GM23338 (cell line): ENCODE measurements around the gene DUSP11. TPM values are rescaled to one million over a fixed set of nuclear protein-coding genes. Genes with fewer than 3 reads are reported as not detected.

Experiments used
- ATAC-seq: fragments of 200-7000 bp; cut with Tn5 transposase; 3 replicates; pipeline ENCODE4 v1.9.1; 2020
- DNase-seq: peaks from one replicate; pipeline ENCODE4 v3.0.0-alpha.2; 2015; ENCODE audit warnings: low spot score
- H2AFZ ChIP-seq: fragments of 200-600 bp; sonication (generic); 2 replicates; pipeline ENCODE4 v1.8.0; 2016; ENCODE audit warnings: antibody characterized with exemption, mild to moderate bottlenecking, moderate library complexity
- H3F3A ChIP-seq: fragments of 200-600 bp; sonication (generic); replicated peaks from 2 replicates; pipeline ENCODE4 v1.8.0; 2017; ENCODE audit warnings: antibody characterized with exemption, mixed run types, low read depth
- H3K27ac ChIP-seq: fragments of 200-600 bp; sonication (generic); 2 replicates; pipeline ENCODE4 v1.6.1; 2016; ENCODE audit warnings: low read depth
- H3K27me3 ChIP-seq: fragments of 200-600 bp; sonication (generic); 2 replicates; pipeline ENCODE4 v1.8.0; 2016; ENCODE audit warnings: mild to moderate bottlenecking, mixed run types, moderate library complexity; ENCODE audit not compliant: insufficient read depth
- H3K36me3 ChIP-seq: fragments of 200-600 bp; sonication (generic); 2 replicates; pipeline ENCODE4 v1.8.0; 2016; ENCODE audit warnings: mild to moderate bottlenecking; ENCODE audit not compliant: insufficient read depth
- H3K4me1 ChIP-seq: fragments of 200-600 bp; sonication (generic); 2 replicates; pipeline ENCODE4 v1.8.0; 2016; ENCODE audit warnings: mild to moderate bottlenecking, moderate library complexity; ENCODE audit not compliant: insufficient read depth
- H3K4me2 ChIP-seq: fragments of 200-600 bp; sonication (generic); 2 replicates; pipeline ENCODE4 v1.7.1; 2017; ENCODE audit warnings: mixed run types
- H3K4me3 ChIP-seq: fragments of 200-600 bp; sonication (generic); 2 replicates; pipeline ENCODE4 v1.6.1; 2016; ENCODE audit warnings: mixed run types
- H3K79me2 ChIP-seq: fragments of 200-600 bp; sonication (generic); replicated peaks from 2 replicates; pipeline ENCODE4 v1.8.0; 2017; ENCODE audit warnings: mild to moderate bottlenecking; ENCODE audit not compliant: insufficient read depth
- H3K9me2 ChIP-seq: fragments of 200-600 bp; sonication (generic); 2 replicates; pipeline ENCODE4 v1.8.0; 2017; ENCODE audit not compliant: insufficient read depth
- H4K20me1 ChIP-seq: fragments of 200-600 bp; sonication (generic); replicated peaks from 2 replicates; pipeline ENCODE4 v1.8.0; 2017; ENCODE audit warnings: mild to moderate bottlenecking; ENCODE audit not compliant: insufficient read depth
- H3K27ac Mint-ChIP-seq: 2 replicates; pipeline ENCODE4 v1.8.0; 2020; ENCODE audit warnings: inconsistent platforms, mild to moderate bottlenecking, moderate library complexity, mixed read lengths
- H3K27me3 Mint-ChIP-seq: 3 replicates; pipeline ENCODE4 v1.8.0; 2022; ENCODE audit warnings: low read depth, mild to moderate bottlenecking, moderate library complexity, mixed read lengths, inconsistent platforms; ENCODE audit not compliant: insufficient read depth, poor library complexity
- H3K36me3 Mint-ChIP-seq: 3 replicates; pipeline ENCODE4 v1.8.0; 2021; ENCODE audit warnings: low read depth, mild to moderate bottlenecking, inconsistent platforms, moderate library complexity, mixed read lengths
- H3K4me1 Mint-ChIP-seq: 3 replicates; pipeline ENCODE4 v1.8.0; 2020; ENCODE audit warnings: mild to moderate bottlenecking, inconsistent platforms, mixed read lengths
- H3K4me3 Mint-ChIP-seq: 3 replicates; pipeline ENCODE4 v1.8.0; 2021; ENCODE audit warnings: moderate library complexity, mild to moderate bottlenecking, inconsistent platforms, mixed read lengths
- H3K9me3 Mint-ChIP-seq: 3 replicates; pipeline ENCODE4 v1.8.0; 2020; ENCODE audit warnings: moderate library complexity, mild to moderate bottlenecking, inconsistent platforms, mixed read lengths
- CREB1 ChIP-seq: fragments of 250-450 bp; sonication (Bioruptor Pico); IDR thresholded peaks from 2 replicates; pipeline ENCODE4 v1.5.0; 2020; ENCODE audit warnings: low read depth, mild to moderate bottlenecking, moderate library complexity
- CTCF ChIP-seq, 2 experiments: fragments of 200-600 bp in 1 of 2; sonication (generic) in 1 of 2; conservative IDR thresholded peaks; 2 replicates each; pipeline versions ENCODE4 v1.5.1 to v1.6.1; 2016 to 2017; ENCODE audit warnings: antibody characterized with exemption in 2 of 2, low read depth in 2 of 2, mild to moderate bottlenecking in 2 of 2, moderate library complexity in 1 of 2
- ETS1 ChIP-seq: IDR thresholded peaks from 2 replicates; pipeline ENCODE4 v1.6.1; 2016; ENCODE audit warnings: antibody characterized with exemption
- EZH2 ChIP-seq: fragments of 200-600 bp; sonication (generic); IDR thresholded peaks from one replicate; pipeline ENCODE4 v1.8.0; 2017; ENCODE audit warnings: antibody characterized with exemption, mild to moderate bottlenecking, low read depth; ENCODE audit not compliant: unreplicated experiment
- EZH2phosphoT487 ChIP-seq: fragments of 200-600 bp; sonication (generic); IDR thresholded peaks from one replicate; pipeline ENCODE4 v1.8.1; 2018; ENCODE audit warnings: antibody characterized with exemption; ENCODE audit not compliant: unreplicated experiment
- POLR2AphosphoS5 ChIP-seq: IDR thresholded peaks from 2 replicates; pipeline ENCODE4 v1.6.1; 2016; ENCODE audit warnings: antibody characterized with exemption, low read depth
- ZNF331 ChIP-seq: fragments of 250-450 bp; sonication (Bioruptor Pico); IDR thresholded peaks from 2 replicates; pipeline ENCODE4 v1.5.0; 2020; ENCODE audit warnings: low read depth, mild to moderate bottlenecking, moderate library complexity
- polyA plus RNA-seq: library from polyadenylated mRNA; unstranded; fragments of >200 nt; fragmentation: Nextera tagmentation; extraction: Ambion mirVana; gene quantifications from 2 replicates; pipeline ENCODE4 v1.2.1, GENCODE V29; 2016
- total RNA-seq: library from RNA; depleted of rRNA; stranded (reverse); fragments of >200 nt; shearing (Covaris generic); gene quantifications from 2 replicates; pipeline ENCODE4 v1.2.3, GENCODE V29; 2014

DUSP11 gene
- total and polyA plus RNA-seq, 2 experiments from 2014 or later = 21.0 to 23.3 TPM

- peak within 1 kb of the TSS; percentile 87 for H3K4me2 ChIP-seq
Measured at GRCh38 chr2:73828818-73829570, 49.1 kb upstream of the DUSP11 start, which contains the start of gene STAMBP. Gene STAMBP, plus strand, starts transcription at chr2:73828961. Its CDS starts 1,896 bp downstream, at chr2:73830857.

GRCh38 chr2:73828389-73828817 lies 48.5 kb upstream of the DUSP11 start:
- Histone ChIP-seq H2AFZ (peak overlapping the region; percentile 92), H3K9me2 (no peaks in the 10 kb centered on the region), H3K4me3 (peak overlapping the region; percentile 70), H3K4me1 (peaks cover 13% of the 10 kb centered on the region), H3K27me3 (no peaks in the 10 kb centered on the region), H3K27ac (no peak overlapping the region), H3K79me2 (peaks cover 30% of the 10 kb centered on the region), H3K4me2 (peak overlapping the region; percentile 65), H3K36me3 (peaks cover 10% of the 10 kb centered on the region; the same call in 1 of the 2 replicates), H3F3A (no peaks in the 10 kb centered on the region), H4K20me1 (peaks cover 4% of the 10 kb centered on the region; the same call in 1 of the 2 replicates)
- Mint-ChIP-seq H3K36me3 (peaks cover 22% of the 10 kb centered on the region), H3K4me1 (peaks cover 32% of the 10 kb centered on the region), H3K4me3 (peak overlapping the region; percentile 86), H3K9me3 (no peaks in the 10 kb centered on the region), H3K27ac (peak overlapping the region; percentile 82), H3K27me3 (peaks cover 6% of the 10 kb centered on the region)
- ATAC-seq = no peak
- no peak for DNase-seq
- no peak for TF ChIP-seq ZNF331
- no peak for TF ChIP-seq CTCF (conservative IDR thresholded peaks at IDR 0.05; ENCODE audit: low read depth in 2 of 2)
- TF ChIP-seq POLR2AphosphoS5 = no peak
- TF ChIP-seq EZH2phosphoT487 = no peak

More at GRCh38 chr2:73828818-73829570, 49.1 kb upstream of the DUSP11 start, which contains the start of gene STAMBP:
- TF ChIP-seq POLR2AphosphoS5 (peak; percentile 91), ZNF331 (no peak), CREB1 (peak; percentile 92), EZH2 (no peak), ETS1 (0 out of 2 replicates have a peak, but pooled peaks have one; percentile 61), CTCF (conservative IDR thresholded peaks at IDR 0.05; ENCODE audit: low read depth in 2 of 2) (no peak)
- peaks cover 6% of the 10 kb centered on the region for H3K27me3 Mint-ChIP-seq
- DNase-seq (peak; percentile 99), ATAC-seq (peak; percentile 93)
- Histone ChIP-seq H3F3A (no peaks in the 10 kb centered on the region), H4K20me1 (peaks cover 4% of the 10 kb centered on the region; the same call in 1 of the 2 replicates), H3K4me1 (peaks cover 10% of the 10 kb centered on the region), H3K4me3 (peak within 1 kb of the TSS; percentile 70), H3K9me2 (no peaks in the 10 kb centered on the region), H3K36me3 (peaks cover 14% of the 10 kb centered on the region; the same call in 1 of the 2 replicates), H2AFZ (peak within 1 kb of the TSS; percentile 92), H3K27ac (peak within 1 kb of the TSS; percentile 73), H3K79me2 (peaks cover 30% of the 10 kb centered on the region), H3K27me3 (no peaks in the 10 kb centered on the region)
- peaks cover 29% of the 10 kb centered on the region for H3K4me1 Mint-ChIP-seq
- H3K9me3 Mint-ChIP-seq = no peaks in the 10 kb centered on the region
- peak within 1 kb of the TSS; percentile 82 for H3K27ac Mint-ChIP-seq
- H3K4me3 Mint-ChIP-seq = peak within 1 kb of the TSS; percentile 86
- peaks cover 27% of the 10 kb centered on the region for H3K36me3 Mint-ChIP-seq
